WTC11 (cell line): ENCODE results near the gene TOM1L2. TPM values are rescaled to one million over a fixed set of nuclear protein-coding genes. Genes with fewer than 3 reads are reported as not detected.

Source experiments
- ATAC-seq: fragments of 200-7000 bp; cut with Tn5 transposase; 2 replicates; pipeline ENCODE4 v1.10.0; 2021; ENCODE audit warnings: mild to moderate bottlenecking, moderate library complexity
- CTCF ChIA-PET: fragments of 300-600 bp; sonication (Branson Sonifier 250); formaldehyde crosslinking; loops from one replicate; lab custom pipeline; 2021; ENCODE audit warnings: antibody characterized with exemption; lab: Charles Lee
- POLR2A ChIA-PET: fragments of 350-600 bp; sonication (Branson Sonifier 250); formaldehyde crosslinking; loops from one replicate; lab custom pipeline; 2021; ENCODE audit warnings: antibody characterized with exemption; lab: Charles Lee
- DNase-seq: peaks from one replicate; pipeline ENCODE4 v3.0.0; 2021; ENCODE audit warnings: low spot score
- H3K27ac Mint-ChIP-seq: 2 replicates; pipeline ENCODE4 v1.8.0; 2021; ENCODE audit warnings: mixed read lengths
- H3K27me3 Mint-ChIP-seq: 2 replicates; pipeline ENCODE4 v1.8.0; 2021; ENCODE audit warnings: low read depth, mild to moderate bottlenecking, moderate library complexity, mixed read lengths
- H3K36me3 Mint-ChIP-seq: 2 replicates; pipeline ENCODE4 v1.8.0; 2021; ENCODE audit warnings: mixed read lengths
- H3K4me1 Mint-ChIP-seq: 2 replicates; pipeline ENCODE4 v1.8.0; 2022; ENCODE audit warnings: mixed read lengths
- H3K4me3 Mint-ChIP-seq: 2 replicates; pipeline ENCODE4 v1.8.0; 2021; ENCODE audit warnings: mild to moderate bottlenecking, moderate library complexity, mixed read lengths
- H3K9me3 Mint-ChIP-seq: 2 replicates; pipeline ENCODE4 v1.8.0; 2021; ENCODE audit warnings: mixed read lengths
- ETV6 ChIP-seq: sonication (generic); formaldehyde crosslinking; IDR thresholded peaks from 2 replicates; pipeline ENCODE4 v1.8.1; 2022; ENCODE audit warnings: mild to moderate bottlenecking, missing genetic modification reagents
- GRHL2 ChIP-seq: fragments of 250-450 bp; sonication (Bioruptor Pico); IDR thresholded peaks from 2 replicates; pipeline ENCODE4 v1.8.0; 2022; ENCODE audit warnings: mild to moderate bottlenecking, moderate library complexity; ENCODE audit not compliant: insufficient replicate concordance, severe bottlenecking
- JUN ChIP-seq: sonication (generic); formaldehyde crosslinking; IDR thresholded peaks from 2 replicates; pipeline ENCODE4 v1.8.0; 2023; ENCODE audit warnings: mild to moderate bottlenecking, missing genetic modification reagents
- NFATC4 ChIP-seq: fragments of 250-450 bp; sonication (Bioruptor Pico); IDR thresholded peaks from 2 replicates; pipeline ENCODE4 v1.9.0; 2021; ENCODE audit warnings: mild to moderate bottlenecking
- SP1 ChIP-seq: sonication (generic); formaldehyde crosslinking; conservative IDR thresholded peaks from 2 replicates; pipeline ENCODE4 v1.8.1; 2022; ENCODE audit warnings: missing genetic modification reagents
- USF1 ChIP-seq: sonication (generic); formaldehyde crosslinking; IDR thresholded peaks from 2 replicates; pipeline ENCODE4 v1.8.0; 2022; ENCODE audit warnings: mild to moderate bottlenecking, missing genetic modification reagents
- USF2 ChIP-seq: sonication (generic); formaldehyde crosslinking; IDR thresholded peaks from 2 replicates; pipeline ENCODE4 v1.8.1; 2023; ENCODE audit warnings: mild to moderate bottlenecking, missing genetic modification reagents, moderate library complexity
- ZNF281 ChIP-seq: sonication (generic); formaldehyde crosslinking; IDR thresholded peaks from 2 replicates; pipeline ENCODE4 v1.8.0; 2023; ENCODE audit warnings: mild to moderate bottlenecking, missing genetic modification reagents
- ZNF532 ChIP-seq: fragments of 250-450 bp; sonication (Bioruptor Pico); IDR thresholded peaks from 2 replicates; pipeline ENCODE4 v1.9.0; 2021; ENCODE audit warnings: mild to moderate bottlenecking, borderline replicate concordance
- total RNA-seq: library from RNA; stranded (reverse); gene quantifications from 3 replicates; pipeline ENCODE4 v1.2.3, GENCODE V29; 2021
- TF ChIP-seq, protein P1 (sequence below): fragments of 200-600 bp; IDR thresholded peaks from 2 replicates; pipeline ENCODE4 v1.8.0; 2022; ENCODE audit warnings: antibody characterized with exemption
- TF ChIP-seq, protein P2 (sequence below): sonication (generic); formaldehyde crosslinking; conservative IDR thresholded peaks from 2 replicates; pipeline ENCODE4 v1.8.1; 2022; ENCODE audit warnings: mild to moderate bottlenecking, missing genetic modification reagents

The TOM1L2 gene
- total RNA-seq, 1 experiment from 2014 or later, result 6.4 TPM

- peak; percentile 49 for DNase-seq
- peaks cover 4% of the 10 kb centered on the region; the same call in 1 of the 2 replicates for H3K9me3 Mint-ChIP-seq
- H3K4me3 Mint-ChIP-seq, result no peak overlapping the region; the same call in none of the 2 replicates
- POLR2A ChIA-PET, result interaction anchor here (1.3 kb wide), 2 partner anchors 62 to 84 kb away, joined by 4 to 5 read pairs; partner anchors contain the start of gene SREBF1
- CTCF ChIA-PET, result interaction anchor here (0.5 to 3.3 kb wide), 22 partner anchors 10 to 425 kb away, joined by 3 to 19 read pairs (median 4); partner anchors contain the start of gene RASD1
- no peaks in the 10 kb centered on the region for H3K36me3 Mint-ChIP-seq
- H3K27me3 Mint-ChIP-seq, result no peaks in the 10 kb centered on the region
- H3K4me1 Mint-ChIP-seq, result peaks cover 30% of the 10 kb centered on the region
- H3K27ac Mint-ChIP-seq, result peak overlapping the region; percentile 96
- ATAC-seq, result peak; percentile 65
- TF ChIP-seq USF1 (CRISPR knock-in tag), result no peak
- TF ChIP-seq GRHL2 (CRISPR knock-in tag), result no peak
Observed at GRCh38 chr17:17921192-17922069, 50.8 kb downstream of the TOM1L2 start.

- POLR2A ChIA-PET, result interaction anchor here (0.6 to 1.0 kb wide), 4 partner anchors 83 to 109 kb away, joined by 3 to 5 read pairs (median 3); partner anchors contain the start of gene SREBF1
- Mint-ChIP-seq H3K27ac (peak overlapping the region; percentile 44; the same call in 1 of the 2 replicates), H3K9me3 (peaks cover 4% of the 10 kb centered on the region; the same call in 1 of the 2 replicates), H3K27me3 (no peaks in the 10 kb centered on the region), H3K4me1 (peaks cover 32% of the 10 kb centered on the region), H3K36me3 (no peaks in the 10 kb centered on the region), H3K4me3 (no peak overlapping the region)
- peak; percentile 81 for DNase-seq
- TF ChIP-seq, protein P1, sequence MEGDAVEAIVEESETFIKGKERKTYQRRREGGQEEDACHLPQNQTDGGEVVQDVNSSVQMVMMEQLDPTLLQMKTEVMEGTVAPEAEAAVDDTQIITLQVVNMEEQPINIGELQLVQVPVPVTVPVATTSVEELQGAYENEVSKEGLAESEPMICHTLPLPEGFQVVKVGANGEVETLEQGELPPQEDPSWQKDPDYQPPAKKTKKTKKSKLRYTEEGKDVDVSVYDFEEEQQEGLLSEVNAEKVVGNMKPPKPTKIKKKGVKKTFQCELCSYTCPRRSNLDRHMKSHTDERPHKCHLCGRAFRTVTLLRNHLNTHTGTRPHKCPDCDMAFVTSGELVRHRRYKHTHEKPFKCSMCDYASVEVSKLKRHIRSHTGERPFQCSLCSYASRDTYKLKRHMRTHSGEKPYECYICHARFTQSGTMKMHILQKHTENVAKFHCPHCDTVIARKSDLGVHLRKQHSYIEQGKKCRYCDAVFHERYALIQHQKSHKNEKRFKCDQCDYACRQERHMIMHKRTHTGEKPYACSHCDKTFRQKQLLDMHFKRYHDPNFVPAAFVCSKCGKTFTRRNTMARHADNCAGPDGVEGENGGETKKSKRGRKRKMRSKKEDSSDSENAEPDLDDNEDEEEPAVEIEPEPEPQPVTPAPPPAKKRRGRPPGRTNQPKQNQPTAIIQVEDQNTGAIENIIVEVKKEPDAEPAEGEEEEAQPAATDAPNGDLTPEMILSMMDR, result peak; percentile 45
- TF ChIP-seq, protein P2, sequence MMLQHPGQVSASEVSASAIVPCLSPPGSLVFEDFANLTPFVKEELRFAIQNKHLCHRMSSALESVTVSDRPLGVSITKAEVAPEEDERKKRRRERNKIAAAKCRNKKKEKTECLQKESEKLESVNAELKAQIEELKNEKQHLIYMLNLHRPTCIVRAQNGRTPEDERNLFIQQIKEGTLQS, result no peak
- TF ChIP-seq, all 79 proteins: peak for 1
- CTCF ChIA-PET, result interaction anchor here (0.6 to 3.8 kb wide), 81 partner anchors 9 to 423 kb away, joined by 3 to 122 read pairs (median 5); partner anchors contain the start of genes DRC3, RASD1, SREBF1 and TOM1L2
- ATAC-seq, result peak; percentile 71
Observed at GRCh38 chr17:17919169-17920107, 52.8 kb downstream of the TOM1L2 start.

DNA sequence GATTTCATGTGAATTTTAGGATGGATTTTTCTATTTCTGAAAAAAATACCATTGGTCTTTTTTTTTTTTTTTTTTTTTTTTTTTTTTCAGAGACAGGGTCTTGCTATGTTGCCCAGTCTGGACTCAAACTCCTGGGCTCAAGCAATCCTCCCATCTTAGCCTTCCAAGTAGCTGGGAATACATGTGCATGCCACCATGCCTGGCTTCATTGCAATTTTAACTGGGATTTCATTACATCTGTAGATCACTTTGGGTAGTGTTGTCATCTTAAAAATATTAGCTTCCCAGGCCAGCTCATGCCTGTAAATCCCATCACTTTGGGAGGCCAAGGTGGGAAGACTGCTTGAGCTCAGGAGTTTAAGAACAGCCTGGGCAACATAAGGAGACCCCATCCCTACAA, 54.8 kb downstream of the TOM1L2 start:
- Mint-ChIP-seq H3K27ac (no peak overlapping the region), H3K4me3 (no peak overlapping the region), H3K27me3 (peaks cover 3% of the 10 kb centered on the region; the same call in 1 of the 2 replicates), H3K4me1 (peaks cover 34% of the 10 kb centered on the region), H3K36me3 (peaks cover 6% of the 10 kb centered on the region; the same call in 1 of the 2 replicates), H3K9me3 (peaks cover 4% of the 10 kb centered on the region; the same call in 1 of the 2 replicates)
- POLR2A ChIA-PET, result no interaction called here
- no peak for TF ChIP-seq ETV6 (CRISPR knock-in tag)
- CTCF ChIA-PET, result interaction anchor here (0.7 to 3.8 kb wide), 4 partner anchors 16 to 98 kb away, joined by 3 to 122 read pairs (median 3); no protein-coding TSS in a partner anchor
- ATAC-seq, result no peak
- DNase-seq, result no peak

- no peak for DNase-seq
- ChIA-PET POLR2A (no interaction called here), CTCF (interaction anchor here (0.6 to 1.3 kb wide), 2 partner anchors 79 to 134 kb away, joined by 3 to 4 read pairs; no protein-coding TSS in a partner anchor)
- H3K27me3 Mint-ChIP-seq, result peaks cover 3% of the 10 kb centered on the region; the same call in 1 of the 2 replicates
- H3K36me3 Mint-ChIP-seq, result peaks cover 10% of the 10 kb centered on the region; the same call in 1 of the 2 replicates
- ATAC-seq, result no peak
- H3K4me1 Mint-ChIP-seq, result peaks cover 22% of the 10 kb centered on the region
- H3K9me3 Mint-ChIP-seq, result peaks cover 4% of the 10 kb centered on the region; the same call in 1 of the 2 replicates
- H3K27ac Mint-ChIP-seq, result no peak overlapping the region
- H3K4me3 Mint-ChIP-seq, result no peak overlapping the region
- no peak for TF ChIP-seq JUN (CRISPR knock-in tag)
- no peak for TF ChIP-seq SP1 (CRISPR knock-in tag)
- no peak for TF ChIP-seq GRHL2 (CRISPR knock-in tag)
- no peak for TF ChIP-seq ZNF281 (CRISPR knock-in tag)
- no peak for TF ChIP-seq NFATC4 (CRISPR knock-in tag)
- no peak for TF ChIP-seq USF2
- no peak for TF ChIP-seq ZNF532
Observed at GRCh38 chr17:17915183-17915582, 57.0 kb downstream of the TOM1L2 start.
